Testis (tissue), 2 donors: Measurements from ENCODE around the gene HSPA6.

Source experiments
- CTCF ChIP-seq, 3 experiments: fragments of 450-650 bp in 2 of 3; fragments of 200-600 bp in 1 of 3; sonication (generic) in 1 of 3; IDR thresholded peaks; one replicate each; pipeline ENCODE4 v1.5.1; 2016 to 2019; ENCODE audit warnings: antibody characterized with exemption in 3 of 3, mild to moderate bottlenecking in 2 of 3, moderate library complexity in 1 of 3
- POLR2A ChIP-seq: fragments of 450-650 bp; IDR thresholded peaks from one replicate; pipeline ENCODE4 v1.6.1; 2017; ENCODE audit warnings: antibody characterized with exemption, mild to moderate bottlenecking, moderate library complexity

- TF ChIP-seq CTCF (IDR thresholded peaks at IDR 0.05) (no peak), POLR2A (no peak)
Measured at GRCh38 chr1:161483361-161483760, 41.0 kb upstream of the HSPA6 start.
